ENCODE data around the gene PTPA. TPM values are rescaled to one million over a fixed set of nuclear protein-coding genes. Genes with fewer than 3 reads are reported as not detected.
A peak's percentile ranks its signal among the peaks of the same experiment; 100 is the strongest.

Gene PTPA
- total and polyA plus RNA-seq, 9 of the 15 experiments (the other 6 are each of a cell fraction or from before 2014, with no cell fraction given) = 1.7 to 121 (median 72.6) TPM

DNA sequence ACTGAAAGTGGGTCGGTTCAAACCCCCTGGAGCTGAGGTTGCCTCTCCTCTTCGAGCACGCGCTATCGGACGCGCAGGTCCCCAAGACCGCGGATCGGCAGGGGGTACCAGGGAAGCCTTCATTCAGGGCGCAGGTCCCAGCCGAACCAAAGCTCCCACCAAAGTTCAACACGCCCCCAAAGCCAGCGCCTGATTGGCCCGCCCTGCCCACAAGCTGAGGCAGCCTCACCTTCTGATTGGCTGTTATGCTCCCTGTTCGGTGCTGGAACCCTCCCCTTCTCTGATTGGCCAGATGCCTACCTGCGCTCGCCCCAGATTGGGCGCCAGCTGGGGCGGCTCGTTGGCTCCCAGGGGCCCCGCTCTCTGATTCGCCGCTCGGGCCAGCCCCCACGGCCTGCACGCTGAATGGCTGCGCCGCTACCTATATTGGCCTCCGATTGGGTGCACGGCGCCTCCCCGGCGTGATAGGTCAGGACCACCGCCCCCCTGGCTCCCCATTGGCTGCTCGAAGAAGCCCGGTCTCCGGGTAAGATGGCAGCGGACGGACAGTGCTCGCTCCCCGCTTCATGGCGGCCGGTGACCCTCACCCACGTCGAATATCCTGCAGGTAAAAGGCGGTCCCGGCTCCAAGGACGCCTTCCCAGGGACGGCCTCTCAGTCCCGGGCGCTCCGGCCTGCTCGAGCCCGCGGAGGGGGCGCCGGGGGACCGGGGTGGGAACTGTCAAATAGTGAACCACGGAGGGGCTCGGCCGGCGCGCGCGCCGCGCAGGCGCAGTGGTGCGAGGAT is 30.4 kb upstream of the PTPA start, which contains the start of gene DOLPP1:
Gene DOLPP1 (plus strand): TSS at position 511 of the 787 bp plus-strand sequence. CDS start 21 bp downstream, at position 532.
- ChIA-PET POLR2A (interaction anchor here (0.6 to 2.2 kb wide), 16 partner anchors 8 to 1211 kb away, joined by 3 to 7 read pairs (median 3); no protein-coding TSS in a partner anchor), CTCF (ENCODE audit: low intra/inter-chr PET ratio) (no interaction called here)
- Histone ChIP-seq H3K4me1 (replicated peaks in 1 of 2; ENCODE audit: control insufficient read depth in 2 of 2, insufficient read depth in 2 of 2, low read length in 2 of 2) (peaks cover 4 to 48% of the 10 kb centered on the region in 2 experiments; a peak in 4 of 5 replicates), H3K9me3 (replicated peaks; ENCODE audit: control insufficient read depth, insufficient read depth, low read depth, low read length) (no peaks in the 10 kb centered on the region), H3K27ac (ENCODE audit: extremely low read depth, low read depth, low read length) (peak within 1 kb of the TSS; percentile 79), H3K9me1 (ENCODE audit: control insufficient read depth, insufficient read depth, low read length) (no peaks in the 10 kb centered on the region), H3K9ac (ENCODE audit: insufficient read depth in 1 of 2, low read depth in 2 of 2, low read length in 2 of 2) (peak within 1 kb of the TSS; percentile 88 to 92), H3K4me3 (peak within 1 kb of the TSS; percentile 67), H3K4me2 (ENCODE audit: insufficient read depth, low read length) (peak within 1 kb of the TSS; percentile 91), H3K27me3 (ENCODE audit: control insufficient read depth in 2 of 2, insufficient read depth in 2 of 2, low read length in 2 of 2) (no peaks in the 10 kb centered on the region), H3K79me2 (ENCODE audit: control insufficient read depth, insufficient read depth, low read length) (peaks cover 47% of the 10 kb centered on the region), H2AFZ (ENCODE audit: low read depth, low read length) (peak within 1 kb of the TSS; percentile 95), H4K20me1 (replicated peaks; ENCODE audit: control insufficient read depth, insufficient read depth, low read length) (no peaks in the 10 kb centered on the region; the same call in 1 of the 2 replicates), H3K36me3 (ENCODE audit: control insufficient read depth, insufficient read depth, low read length) (peaks cover 35% of the 10 kb centered on the region; the same call in 2 of the 3 replicates)
- intact Hi-C loops (cut with micrococcal nuclease) (loop anchor here (5.0 kb wide), 1 partner anchor 43 kb away; the partner anchor contains the start of gene MIGA2), in situ Hi-C loops (cut with MboI) (no loop called here)
- no TSS peak for BruUV-seq (replicated peaks)
- peak; percentile 99 to 100 (median 100) for DNase-seq (ENCODE audit: extremely low read depth in 1 of 4, low spot score in 3 of 4)
- ATAC-seq = peak; percentile 98
- WGBS (ENCODE audit: insufficient coverage, low coverage, missing lambda C conversion rate) = 1% methylated on average over 59 of the region's 70 CpGs
- peak; percentile 99 for FAIRE-seq
- TF ChIP-seq ZNF695 (CRISPR knock-in tag; IDR thresholded peaks at IDR 0.05) (no peak), GABPA (tag; conservative IDR thresholded peaks at IDR 0.05; ENCODE audit: low read depth) (peak; percentile 64), HDGF (IDR thresholded peaks at IDR 0.05) (0 out of 2 replicates have a peak, but pooled peaks have one; percentile 28), CAMTA2 (CRISPR knock-in tag; conservative IDR thresholded peaks at IDR 0.05) (0 out of 2 replicates have a peak, but pooled peaks have one; percentile 79), ZNF146 (CRISPR knock-in tag; IDR thresholded peaks at IDR 0.05; ENCODE audit: unreplicated experiment) (no peak), TOE1 (IDR thresholded peaks at IDR 0.05; ENCODE audit: borderline replicate concordance) (no peak), TOE1 (CRISPR knock-in tag; IDR thresholded peaks at IDR 0.05; ENCODE audit: borderline replicate concordance, low read depth) (no peak), NFE2 (IDR thresholded peaks at IDR 0.05; ENCODE audit: low read depth) (peak; percentile 60), ZBTB1 (CRISPR knock-in tag; IDR thresholded peaks at IDR 0.05; ENCODE audit: borderline replicate concordance, low read depth) (no peak), POLR2AphosphoS5 (IDR thresholded peaks at IDR 0.05; ENCODE audit: control insufficient read depth, insufficient read depth, low read depth, low read length) (peak; percentile 81), ZNF584 (CRISPR knock-in tag; IDR thresholded peaks at IDR 0.05; ENCODE audit: low read depth) (peak; percentile 98), CBFA2T2 (conservative IDR thresholded peaks at IDR 0.05) (no peak)
- TF ChIP-seq, protein P1, sequence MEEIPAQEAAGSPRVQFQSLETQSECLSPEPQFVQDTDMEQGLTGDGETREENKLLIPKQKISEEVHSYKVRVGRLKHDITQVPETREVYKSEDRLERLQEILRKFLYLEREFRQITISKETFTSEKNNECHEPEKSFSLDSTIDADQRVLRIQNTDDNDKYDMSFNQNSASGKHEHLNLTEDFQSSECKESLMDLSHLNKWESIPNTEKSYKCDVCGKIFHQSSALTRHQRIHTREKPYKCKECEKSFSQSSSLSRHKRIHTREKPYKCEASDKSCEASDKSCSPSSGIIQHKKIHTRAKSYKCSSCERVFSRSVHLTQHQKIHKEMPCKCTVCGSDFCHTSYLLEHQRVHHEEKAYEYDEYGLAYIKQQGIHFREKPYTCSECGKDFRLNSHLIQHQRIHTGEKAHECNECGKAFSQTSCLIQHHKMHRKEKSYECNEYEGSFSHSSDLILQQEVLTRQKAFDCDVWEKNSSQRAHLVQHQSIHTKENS (CRISPR knock-in tag; IDR thresholded peaks at IDR 0.05) = no peak
- TF ChIP-seq, protein P2, sequence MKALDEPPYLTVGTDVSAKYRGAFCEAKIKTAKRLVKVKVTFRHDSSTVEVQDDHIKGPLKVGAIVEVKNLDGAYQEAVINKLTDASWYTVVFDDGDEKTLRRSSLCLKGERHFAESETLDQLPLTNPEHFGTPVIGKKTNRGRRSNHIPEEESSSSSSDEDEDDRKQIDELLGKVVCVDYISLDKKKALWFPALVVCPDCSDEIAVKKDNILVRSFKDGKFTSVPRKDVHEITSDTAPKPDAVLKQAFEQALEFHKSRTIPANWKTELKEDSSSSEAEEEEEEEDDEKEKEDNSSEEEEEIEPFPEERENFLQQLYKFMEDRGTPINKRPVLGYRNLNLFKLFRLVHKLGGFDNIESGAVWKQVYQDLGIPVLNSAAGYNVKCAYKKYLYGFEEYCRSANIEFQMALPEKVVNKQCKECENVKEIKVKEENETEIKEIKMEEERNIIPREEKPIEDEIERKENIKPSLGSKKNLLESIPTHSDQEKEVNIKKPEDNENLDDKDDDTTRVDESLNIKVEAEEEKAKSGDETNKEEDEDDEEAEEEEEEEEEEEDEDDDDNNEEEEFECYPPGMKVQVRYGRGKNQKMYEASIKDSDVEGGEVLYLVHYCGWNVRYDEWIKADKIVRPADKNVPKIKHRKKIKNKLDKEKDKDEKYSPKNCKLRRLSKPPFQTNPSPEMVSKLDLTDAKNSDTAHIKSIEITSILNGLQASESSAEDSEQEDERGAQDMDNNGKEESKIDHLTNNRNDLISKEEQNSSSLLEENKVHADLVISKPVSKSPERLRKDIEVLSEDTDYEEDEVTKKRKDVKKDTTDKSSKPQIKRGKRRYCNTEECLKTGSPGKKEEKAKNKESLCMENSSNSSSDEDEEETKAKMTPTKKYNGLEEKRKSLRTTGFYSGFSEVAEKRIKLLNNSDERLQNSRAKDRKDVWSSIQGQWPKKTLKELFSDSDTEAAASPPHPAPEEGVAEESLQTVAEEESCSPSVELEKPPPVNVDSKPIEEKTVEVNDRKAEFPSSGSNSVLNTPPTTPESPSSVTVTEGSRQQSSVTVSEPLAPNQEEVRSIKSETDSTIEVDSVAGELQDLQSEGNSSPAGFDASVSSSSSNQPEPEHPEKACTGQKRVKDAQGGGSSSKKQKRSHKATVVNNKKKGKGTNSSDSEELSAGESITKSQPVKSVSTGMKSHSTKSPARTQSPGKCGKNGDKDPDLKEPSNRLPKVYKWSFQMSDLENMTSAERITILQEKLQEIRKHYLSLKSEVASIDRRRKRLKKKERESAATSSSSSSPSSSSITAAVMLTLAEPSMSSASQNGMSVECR (CRISPR knock-in tag; IDR thresholded peaks at IDR 0.05) = peak; percentile 90
- TF ChIP-seq, protein P3, sequence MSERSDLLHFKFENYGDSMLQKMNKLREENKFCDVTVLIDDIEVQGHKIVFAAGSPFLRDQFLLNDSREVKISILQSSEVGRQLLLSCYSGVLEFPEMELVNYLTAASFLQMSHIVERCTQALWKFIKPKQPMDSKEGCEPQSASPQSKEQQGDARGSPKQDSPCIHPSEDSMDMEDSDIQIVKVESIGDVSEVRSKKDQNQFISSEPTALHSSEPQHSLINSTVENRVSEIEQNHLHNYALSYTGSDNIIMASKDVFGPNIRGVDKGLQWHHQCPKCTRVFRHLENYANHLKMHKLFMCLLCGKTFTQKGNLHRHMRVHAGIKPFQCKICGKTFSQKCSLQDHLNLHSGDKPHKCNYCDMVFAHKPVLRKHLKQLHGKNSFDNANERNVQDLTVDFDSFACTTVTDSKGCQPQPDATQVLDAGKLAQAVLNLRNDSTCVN (CRISPR knock-in tag; IDR thresholded peaks at IDR 0.05) = no peak
